Measurements from ENCODE around the gene ACP4.

Gene ACP4

GRCh38 chr19:50844296-50844935 is 54.2 kb downstream of the ACP4 start:
- DNase-seq (ENCODE audit: low spot score): no peak
